ENCODE measurements around the gene WNT2. TPM values are rescaled to one million over a fixed set of nuclear protein-coding genes. Genes with fewer than 3 reads are reported as not detected.

The WNT2 gene
- not detected in 2 replicates for total RNA-seq

DNA sequence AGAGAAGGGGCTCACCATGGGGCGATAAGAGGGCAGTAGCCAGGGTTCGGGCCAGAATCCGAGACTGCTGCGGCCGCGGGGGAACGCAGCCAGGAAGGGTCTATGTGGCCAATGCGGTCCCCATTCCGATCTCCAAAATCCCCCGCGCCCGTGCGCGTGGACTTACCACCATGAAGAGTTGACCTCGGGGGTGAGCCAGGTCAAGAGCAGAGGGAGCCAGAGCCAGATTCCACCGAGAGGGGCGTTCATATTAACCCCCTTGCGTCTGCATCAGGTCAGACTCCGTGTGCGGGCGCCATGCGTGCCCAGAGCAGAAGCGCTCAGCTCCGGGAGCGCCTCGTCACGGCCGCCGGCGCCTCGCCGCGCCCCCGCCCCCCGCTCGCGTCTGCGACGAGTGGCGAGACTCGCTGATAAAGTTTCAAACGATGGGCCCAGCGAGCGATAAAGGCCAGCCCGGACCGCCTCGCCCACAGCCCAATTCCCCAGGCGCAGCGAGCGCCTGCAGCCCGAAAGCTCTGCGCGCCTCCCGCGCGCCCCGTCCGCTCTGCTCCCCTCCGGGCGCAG, at the start of gene WNT2:
Gene WNT2 (minus strand): TSS at position 318 of the 564 bp plus-strand sequence. CDS start 69 bp downstream, at position 249.
- intact Hi-C loops (cut with micrococcal nuclease): no loop called here

DNA sequence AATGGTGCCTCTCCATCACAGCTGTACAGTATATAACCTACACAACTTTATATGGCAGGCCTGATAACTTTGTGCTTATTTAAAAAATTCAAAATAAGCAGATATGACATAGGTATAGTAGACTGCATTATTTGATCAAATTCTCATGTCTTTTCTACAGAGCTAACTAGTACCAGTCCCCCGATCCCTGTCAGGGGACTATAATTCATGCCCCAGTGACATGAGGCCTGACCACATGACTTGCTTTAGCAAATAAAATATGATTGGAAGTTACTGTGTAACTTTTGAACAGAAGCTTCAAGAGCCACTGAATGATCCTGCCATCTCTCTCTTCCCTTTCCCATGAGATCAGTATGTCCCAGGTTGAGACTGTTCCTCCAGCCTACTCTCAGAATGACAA, 49.2 kb upstream of the WNT2 start:
- intact Hi-C loops (cut with micrococcal nuclease): no loop called here

DNA sequence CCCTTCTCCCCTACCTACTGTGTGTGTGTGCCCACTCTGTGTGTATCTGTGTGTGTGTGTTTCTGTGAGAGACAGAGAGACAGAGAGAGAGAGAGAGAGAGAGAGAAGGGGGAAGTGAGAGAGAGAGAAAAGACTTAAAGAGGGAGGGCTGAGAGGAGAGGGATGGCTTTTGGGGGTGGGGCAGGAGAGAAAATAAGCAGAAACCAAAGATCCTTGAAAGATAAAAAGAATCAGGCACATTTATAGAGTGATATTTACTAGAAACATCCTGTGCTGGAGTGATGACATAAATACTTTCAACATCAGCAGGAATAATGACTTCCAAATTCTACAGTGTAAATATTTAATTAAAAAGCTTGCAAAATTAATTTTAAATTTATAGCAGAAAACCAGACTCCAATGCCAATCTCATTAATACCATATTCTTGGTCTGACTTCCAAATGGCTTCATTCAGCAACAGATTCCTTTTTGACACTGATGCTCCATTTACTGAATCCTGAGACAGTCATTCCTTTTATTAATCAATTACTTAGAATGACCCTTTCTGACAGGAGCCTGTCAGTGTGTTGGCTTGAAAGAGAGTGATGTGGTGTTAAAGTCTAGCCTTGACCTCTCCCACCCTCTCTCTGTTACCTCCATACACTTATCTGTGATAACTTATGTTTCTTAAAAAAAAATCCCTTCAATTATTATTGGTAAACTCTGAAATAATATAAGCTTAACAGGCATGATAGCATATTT, 41.7 kb upstream of the WNT2 start:
- intact Hi-C loops (cut with micrococcal nuclease): no loop called here

DNA sequence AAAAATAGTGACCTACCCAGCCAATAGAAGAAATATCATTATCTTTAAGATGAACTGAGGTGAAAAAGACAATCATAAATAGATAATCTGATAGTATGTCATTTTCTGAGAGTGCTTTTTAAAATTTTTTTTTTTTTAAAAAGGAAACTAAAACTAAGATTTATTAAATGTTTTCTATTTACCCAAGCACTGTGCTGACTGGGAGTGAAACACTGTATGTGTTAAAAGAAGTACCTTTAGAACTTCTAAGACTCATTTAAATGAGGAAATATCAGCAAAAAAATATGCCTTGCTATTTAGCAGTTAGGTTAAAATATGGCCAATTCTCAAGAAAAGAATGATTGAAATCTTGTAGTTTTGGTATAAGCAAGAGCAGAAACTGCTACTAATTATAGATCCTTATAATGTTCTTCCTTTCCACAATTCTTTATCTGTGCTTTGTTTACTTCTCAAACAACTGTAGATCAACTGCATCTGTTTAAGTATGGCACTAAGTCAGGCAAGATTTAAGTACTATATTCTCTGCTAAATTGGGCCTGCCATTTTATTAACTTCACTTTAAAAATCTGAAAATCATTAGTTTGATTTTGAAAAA, 39.5 kb upstream of the WNT2 start:
- intact Hi-C loops (cut with micrococcal nuclease): no loop called here

DNA sequence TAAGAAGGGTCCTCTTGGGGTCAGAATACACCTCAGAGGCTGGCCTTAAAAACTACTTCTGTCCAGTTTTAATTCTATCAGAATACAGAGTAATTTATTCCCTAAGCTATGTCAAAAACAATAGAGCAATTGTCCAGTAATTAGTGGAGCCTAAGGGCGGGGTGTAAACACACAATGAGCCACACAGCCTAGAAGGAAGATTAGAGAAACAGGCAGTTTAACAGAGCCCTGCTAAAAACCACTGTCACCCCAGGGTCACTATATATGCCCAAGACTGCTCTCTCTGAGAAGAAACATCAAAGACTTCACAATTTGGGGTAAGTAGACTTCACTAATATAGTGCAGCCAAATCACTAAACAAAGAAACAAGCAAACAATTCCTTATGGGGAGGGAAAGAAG, 27.2 kb upstream of the WNT2 start:
- intact Hi-C loops (cut with micrococcal nuclease): no loop called here

DNA sequence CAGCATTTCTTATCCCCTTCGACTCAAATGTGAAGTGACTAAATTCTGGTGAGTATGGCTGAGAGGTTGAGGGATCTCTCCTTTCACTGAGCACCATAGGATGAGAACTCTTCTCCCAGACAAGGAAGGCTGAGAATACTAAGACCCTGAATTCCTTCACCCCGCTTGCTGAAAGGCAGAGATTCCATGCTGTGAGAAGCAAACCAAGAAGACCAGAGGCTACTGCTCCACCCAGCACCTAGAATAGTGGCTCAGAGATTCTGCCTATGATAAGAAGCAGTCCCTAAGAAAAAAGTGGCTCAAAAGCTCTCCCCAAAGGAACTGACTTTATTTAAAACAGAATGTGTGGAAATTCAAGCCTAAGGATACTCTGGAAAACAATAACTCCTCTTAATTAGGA, 26.7 kb upstream of the WNT2 start:
- intact Hi-C loops (cut with micrococcal nuclease): no loop called here

DNA sequence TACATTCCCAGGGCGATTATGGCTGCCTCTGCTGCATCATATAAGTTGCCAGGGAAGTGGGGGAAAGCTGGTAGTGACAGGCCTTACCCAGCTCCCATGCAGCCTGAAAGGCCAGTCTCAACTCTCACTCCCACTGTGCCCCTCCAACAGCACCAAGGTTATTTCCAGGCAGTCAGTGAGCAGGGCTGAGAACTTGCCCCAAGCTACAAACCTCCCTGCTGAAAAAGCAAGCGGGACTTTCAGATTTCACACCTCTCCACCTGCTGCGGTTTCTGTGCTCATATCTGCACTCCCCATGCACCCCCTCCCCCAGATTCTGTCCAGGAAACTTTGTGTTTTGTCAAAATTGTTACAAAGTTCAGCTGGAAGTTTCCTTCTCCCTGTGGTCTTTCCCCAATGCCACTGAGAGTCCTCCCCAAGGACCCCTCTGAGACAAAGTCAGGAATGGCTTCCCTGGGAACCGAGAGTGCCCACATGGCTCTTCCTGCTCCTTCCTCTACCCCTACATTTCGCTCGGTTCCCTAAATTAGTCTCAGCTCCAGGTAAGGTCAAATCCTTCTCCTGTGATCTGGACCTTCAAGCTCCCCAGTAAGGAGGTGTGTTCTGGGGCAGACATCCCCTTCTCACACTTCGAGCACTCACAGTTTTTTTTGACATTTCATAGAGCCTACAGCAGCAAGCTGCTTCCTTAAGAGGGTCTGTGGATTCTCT, 25.3 kb upstream of the WNT2 start:
- intact Hi-C loops (cut with micrococcal nuclease): no loop called here

DNA sequence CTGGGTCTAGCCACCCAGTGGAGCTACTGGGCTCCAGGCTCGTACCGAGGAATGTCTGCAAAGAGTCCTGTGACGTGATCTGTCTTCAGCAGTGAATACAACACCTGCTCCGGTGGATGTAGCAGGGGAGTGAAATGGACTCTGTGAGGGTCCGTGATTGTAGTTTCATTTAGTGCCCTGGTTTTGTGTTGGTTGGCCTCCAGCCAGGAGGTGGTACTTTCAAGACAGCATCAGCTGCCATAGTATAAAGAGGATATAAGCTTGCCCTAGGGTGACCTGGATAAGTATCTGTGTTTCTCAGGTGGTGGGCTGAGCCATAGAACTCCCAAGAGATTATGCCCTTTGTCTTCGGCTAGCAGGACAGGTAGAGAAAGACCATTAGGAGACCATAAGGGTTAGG, 24.6 kb upstream of the WNT2 start:
- intact Hi-C loops (cut with micrococcal nuclease): no loop called here

DNA sequence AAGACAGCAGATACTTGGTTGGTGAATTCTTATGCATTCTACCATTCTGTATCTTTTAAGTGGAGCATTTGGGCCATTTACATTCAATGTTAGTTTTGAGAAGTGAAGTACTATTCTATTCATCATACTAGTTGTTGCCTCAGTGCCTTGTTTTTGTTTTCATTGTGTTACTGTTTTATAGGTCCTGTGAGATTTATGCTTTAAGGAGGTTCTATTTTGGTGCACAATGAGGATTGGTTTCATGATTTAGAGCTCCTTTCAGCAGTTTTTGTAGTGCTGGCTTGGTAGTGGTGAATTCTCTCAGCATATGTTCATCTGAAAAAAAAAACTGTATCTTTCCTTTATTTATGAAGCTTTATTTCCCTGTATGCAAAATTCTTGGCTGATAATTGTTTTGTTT, 23.3 kb upstream of the WNT2 start:
- intact Hi-C loops (cut with micrococcal nuclease): no loop called here

DNA sequence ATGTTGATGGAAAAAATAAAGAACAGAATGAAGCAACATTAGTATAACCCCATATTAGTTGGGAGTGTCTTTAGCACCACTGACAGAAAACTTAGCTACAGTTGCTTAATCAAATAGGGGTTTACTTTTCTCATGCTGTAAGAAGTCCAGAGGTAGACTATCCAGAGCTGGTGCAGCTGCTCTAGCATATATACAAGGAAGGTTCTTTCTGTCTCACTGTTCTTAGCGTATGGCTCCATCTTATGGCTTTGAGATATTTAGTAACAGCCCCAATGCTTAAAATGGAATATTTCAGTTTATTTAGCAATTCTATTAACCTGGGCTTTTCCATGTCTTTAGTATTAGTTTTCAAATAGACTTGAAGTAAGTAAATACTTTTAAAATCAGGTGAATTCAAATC, 15.2 kb upstream of the WNT2 start:
- intact Hi-C loops (cut with micrococcal nuclease): no loop called here

DNA sequence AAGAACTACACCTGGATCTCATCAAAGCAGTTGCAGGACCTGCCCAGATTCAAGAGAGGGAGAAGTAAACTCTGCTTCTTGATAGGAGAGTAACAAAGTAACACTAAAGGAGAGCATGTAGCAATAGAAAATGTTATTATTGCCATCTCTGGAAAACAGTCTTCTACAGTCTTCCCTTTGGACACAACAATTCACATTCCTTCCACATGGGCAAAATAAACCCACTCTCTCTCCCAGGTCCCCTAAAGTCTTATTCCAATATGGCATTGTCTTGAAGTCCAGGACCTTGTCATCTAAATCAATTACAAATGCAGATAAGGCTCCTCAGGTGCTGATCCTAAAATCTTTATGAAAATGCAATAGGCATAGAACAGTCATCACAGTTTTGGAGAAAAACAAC, 10.3 kb upstream of the WNT2 start:
- intact Hi-C loops (cut with micrococcal nuclease): no loop called here

DNA sequence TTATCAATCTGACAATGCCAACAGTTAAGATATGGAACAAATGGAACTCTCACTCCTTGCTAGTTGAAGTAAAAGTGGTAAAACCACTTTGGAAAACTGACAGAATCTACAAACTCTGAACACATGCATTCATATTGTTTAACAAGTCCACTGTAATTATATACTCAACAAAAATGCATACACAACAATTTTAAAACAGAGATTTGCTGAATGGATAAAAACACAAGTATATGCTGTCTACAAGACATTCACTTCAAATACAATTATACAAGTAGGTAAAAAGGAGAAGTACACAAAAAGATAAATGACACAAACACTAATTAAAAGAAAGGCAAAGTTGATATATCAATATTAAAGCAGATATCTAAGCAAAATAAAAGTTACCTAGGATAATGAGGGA, 9.2 kb upstream of the WNT2 start:
- intact Hi-C loops (cut with micrococcal nuclease): no loop called here

DNA sequence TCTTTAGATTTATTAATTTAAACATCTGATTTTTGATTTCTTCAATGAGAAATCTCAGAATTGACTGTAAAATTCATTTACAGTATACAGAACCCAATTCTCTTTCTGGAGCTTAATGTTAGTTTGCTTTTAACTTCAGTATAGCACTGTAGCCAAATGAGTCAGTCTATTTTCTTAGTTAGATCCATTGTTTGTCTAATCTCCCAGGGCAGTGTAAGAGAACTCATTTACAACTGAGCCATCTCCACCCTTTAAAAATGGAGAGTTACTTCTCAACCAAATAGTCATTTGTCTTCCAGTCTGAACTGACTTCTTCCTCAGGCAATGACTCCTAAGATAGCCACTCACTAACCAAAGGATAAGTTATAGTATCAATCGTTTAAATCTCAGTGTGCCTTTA, 3.0 kb upstream of the WNT2 start:
- intact Hi-C loops (cut with micrococcal nuclease): no loop called here

DNA sequence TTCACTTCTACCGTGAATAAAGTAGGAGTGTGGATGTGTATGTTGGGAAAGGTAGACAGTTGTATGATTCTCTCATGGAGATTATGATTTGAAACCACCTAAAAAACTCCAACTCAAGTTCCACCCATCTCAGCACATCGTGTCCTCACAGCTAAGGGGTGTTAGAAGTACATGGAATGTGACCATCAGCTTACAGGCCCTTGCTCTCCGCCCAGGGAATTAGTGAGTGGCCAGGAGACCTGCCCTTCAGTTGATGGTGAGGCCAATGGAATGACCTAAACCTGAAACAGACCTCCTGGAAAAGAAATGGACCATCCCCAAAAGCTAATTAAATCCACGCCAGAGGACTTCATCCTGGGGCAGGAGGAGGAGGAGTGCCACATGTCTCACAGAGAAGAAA, 2.1 kb upstream of the WNT2 start:
- intact Hi-C loops (cut with micrococcal nuclease): no loop called here

DNA sequence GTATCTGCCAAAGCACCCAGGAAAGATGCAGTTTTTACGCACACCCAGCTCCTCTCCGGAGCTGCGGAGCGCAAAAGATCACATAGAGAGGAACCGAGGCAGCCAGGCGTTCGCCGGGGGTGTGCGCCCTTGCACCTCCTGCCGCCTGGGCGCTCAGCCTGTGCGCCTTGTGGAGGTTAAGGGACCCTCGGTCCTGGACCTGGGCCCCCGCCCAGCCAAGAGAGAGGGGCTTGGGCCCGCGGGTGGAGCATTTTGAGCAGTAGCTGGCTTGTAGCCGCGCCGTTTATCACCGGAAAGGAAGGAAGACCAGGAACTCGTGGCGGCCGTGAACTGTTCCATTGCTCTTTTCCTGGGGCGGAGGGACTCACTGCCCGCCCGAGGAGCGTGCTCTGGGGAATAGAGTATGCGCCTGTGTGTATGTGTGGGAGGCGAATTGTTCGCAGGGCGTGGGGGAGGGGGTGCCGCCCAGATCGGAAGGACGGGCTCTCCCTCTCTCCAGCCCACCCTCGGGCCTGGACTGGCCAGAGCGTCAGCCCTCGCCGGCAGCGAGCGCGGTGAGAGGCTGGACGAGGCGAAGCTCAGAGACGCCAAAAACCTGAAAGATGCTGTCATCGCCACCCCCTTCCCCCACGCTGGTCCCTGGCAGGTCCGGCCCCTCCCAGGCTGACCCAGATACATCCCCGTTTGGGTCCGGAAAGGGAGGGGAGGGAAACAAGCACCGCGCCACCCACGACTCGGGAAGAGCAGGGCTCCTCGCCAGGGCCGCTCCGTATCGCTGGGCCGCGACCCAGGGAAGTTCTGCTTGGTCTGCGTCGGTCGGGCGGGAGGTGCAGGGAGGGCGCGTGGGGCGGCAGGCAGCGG, 1.2 kb upstream of the WNT2 start:
- intact Hi-C loops (cut with micrococcal nuclease): no loop called here

DNA sequence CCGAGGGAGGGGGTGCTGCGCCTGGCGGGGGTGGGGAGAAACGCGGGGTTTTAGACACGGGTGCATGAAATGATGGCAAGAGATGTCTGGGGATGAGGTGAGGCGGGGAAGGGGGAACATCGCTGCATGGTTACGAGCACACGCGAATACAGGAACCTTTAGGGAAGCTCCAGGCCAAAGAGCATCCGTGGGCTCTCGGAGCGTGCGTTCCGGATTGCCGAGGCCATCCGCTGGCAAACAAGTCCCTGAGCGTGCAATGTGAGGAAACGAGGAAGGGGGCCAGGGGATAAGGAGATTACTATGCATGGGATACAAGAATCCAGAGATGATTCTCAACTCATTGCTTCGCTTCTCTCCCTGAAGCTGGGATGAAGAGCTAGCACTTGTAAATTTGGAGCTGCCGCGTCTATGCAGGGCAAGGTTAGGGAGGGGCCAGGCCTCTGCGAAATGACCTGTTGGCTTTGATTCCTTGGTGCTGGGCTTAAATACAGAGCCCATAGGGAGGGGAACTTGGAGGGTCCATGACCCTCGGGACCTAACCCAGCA, 520 bp upstream of the WNT2 start:
- intact Hi-C loops (cut with micrococcal nuclease): no loop called here

DNA sequence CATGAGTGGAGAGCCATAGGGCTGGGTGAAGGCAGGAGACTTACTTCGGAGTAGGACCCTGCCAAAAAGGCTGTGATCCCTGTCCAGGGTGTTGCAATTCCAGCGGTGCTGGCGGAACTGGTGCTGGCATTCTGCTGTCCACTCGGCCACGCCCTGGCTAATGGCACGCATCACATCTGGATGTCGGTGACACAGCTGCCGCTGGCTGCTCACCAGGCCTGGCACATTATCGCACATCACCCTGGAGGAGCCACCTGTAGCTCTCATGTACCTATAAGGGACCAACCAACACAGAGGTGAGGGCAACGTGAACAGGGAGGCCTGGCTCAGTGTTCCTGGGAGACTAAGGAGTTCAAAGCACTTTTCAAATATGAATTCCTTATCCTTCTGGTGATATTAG, 2.3 kb downstream of the WNT2 start:
- intact Hi-C loops (cut with micrococcal nuclease): no loop called here

DNA sequence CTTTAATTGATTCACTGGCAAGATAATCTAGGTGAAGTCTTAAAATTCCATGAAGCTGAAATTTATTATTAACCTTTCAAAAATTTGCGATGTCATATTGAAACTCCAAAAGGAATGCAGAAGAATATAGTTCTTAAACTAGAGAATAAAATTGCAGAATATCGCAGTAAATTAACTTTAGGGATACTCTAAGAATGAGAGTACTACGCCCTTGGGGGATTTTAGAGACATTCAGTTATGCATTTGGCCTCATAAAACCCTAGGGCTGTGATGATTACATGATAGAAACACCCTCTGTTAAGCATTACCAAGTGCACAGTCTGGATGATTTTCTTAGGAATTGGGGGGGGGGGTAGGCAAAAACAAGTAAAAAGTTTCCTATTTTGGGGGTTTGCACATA, 3.7 kb downstream of the WNT2 start:
- intact Hi-C loops (cut with micrococcal nuclease): no loop called here

DNA sequence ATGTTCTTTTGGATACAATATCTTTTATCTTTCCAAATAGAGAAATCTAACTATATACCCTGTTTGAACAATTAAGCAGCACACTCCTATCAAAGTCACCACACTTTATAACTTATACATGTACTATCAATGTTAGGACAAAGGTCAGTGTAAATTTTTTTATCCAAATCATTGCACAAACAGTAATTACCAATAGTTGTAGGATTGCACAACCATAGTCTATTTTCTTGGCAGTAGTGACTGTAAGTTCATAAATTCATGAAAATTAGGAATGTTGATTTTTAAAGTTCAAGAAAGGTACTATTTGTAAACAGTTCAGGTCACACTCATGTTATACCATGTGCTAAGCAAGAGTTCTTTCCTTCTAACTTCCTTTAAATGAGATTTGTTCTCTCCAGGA, 9.3 kb downstream of the WNT2 start:
- intact Hi-C loops (cut with micrococcal nuclease): no loop called here

DNA sequence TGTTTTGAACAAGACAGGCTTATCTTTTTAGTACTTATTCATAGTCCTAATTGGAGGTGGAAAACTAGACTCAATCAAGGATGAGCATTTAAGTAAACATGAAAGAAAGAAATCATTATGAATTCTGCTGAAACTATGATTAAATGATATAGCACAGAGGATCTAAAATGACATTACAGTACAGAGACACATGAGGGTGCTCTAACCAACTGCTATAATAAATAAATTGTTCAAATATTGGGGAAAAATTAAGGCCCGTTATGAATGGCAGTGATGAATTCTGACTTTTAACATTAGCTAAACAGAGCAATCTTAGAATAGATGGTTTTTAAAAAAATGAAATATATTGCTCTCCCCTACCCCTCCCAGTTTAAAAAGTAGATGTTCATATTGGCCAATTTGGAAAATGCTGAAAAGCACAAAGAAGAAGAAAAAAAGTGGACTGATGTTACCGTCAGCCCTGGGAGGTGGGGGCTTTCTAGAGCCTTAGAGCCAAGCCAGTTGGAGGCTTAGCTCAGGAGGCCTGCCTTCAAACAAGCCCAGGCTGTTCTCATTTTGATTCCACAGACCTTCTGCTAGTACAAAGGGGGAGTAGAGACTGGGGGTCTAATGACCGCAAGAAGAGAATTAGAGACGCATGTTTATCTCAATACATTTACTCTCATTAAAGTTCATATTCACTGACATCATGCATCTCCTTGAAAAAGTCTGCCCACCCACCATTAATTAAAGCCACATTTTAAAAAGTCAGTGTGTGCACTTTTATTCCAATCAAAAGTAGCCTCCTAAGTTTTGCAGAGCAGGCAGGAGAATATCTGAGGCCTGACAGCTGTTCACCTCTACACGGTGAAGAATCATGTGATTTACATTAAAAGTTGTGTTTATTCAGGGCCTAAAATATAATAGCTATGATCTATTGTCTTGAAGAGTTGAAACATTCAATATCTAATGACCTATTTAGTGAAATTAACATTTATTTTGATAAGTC, 10.0 kb downstream of the WNT2 start:
- intact Hi-C loops (cut with micrococcal nuclease): no loop called here

All from T-helper 2 cell treated with Interferon-gamma antibody and Interleukin-4, amounts not matched to agents 100 ng/mL and 5 ng/mL, for 36 hours (primary cell).